GM18867 (cell line): Measurements from ENCODE around the gene ACTR1A.
"Not testable (repeated sequence)": the region's sequence is repeated elsewhere in the genome, so short reads cannot be mapped to it uniquely, and the experiment has no call there.

Source experiments
- ATAC-seq: cut with Tn5 transposase; IDR thresholded peaks from one replicate; pipeline ENCODE4 v1.9.1; 2021; ENCODE audit warnings: mild to moderate bottlenecking, moderate library complexity; ENCODE audit not compliant: unreplicated experiment

Gene ACTR1A

GRCh38 chr10:102455893-102456471, 46.5 kb downstream of the ACTR1A start:
- no peak for ATAC-seq

- ATAC-seq, result not testable (repeated sequence)
Measured at GRCh38 chr10:102454662-102455487, 47.6 kb downstream of the ACTR1A start.

DNA sequence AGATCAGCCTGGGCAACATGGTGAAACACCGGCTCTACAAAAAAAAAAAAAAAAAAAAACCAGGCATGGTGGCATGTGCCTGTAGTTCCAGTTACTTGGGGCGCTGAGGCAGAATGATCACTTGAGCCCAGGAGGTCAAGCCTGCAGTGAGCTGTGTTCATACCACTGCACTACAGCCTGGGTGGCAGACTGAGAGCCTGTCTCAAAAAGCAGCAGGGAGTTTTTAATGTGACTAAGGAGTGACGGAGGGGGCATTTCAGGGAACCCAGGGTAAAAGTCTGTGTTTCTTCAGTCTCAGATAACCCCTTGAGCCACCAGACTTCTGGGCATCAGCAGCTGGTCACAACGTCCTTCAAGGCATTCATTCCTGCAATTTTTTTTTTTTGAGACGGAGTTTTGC, 49.0 kb downstream of the ACTR1A start:
- ATAC-seq, result no peak

- no peak for ATAC-seq
Measured at GRCh38 chr10:102452672-102453340, 49.7 kb downstream of the ACTR1A start.

DNA sequence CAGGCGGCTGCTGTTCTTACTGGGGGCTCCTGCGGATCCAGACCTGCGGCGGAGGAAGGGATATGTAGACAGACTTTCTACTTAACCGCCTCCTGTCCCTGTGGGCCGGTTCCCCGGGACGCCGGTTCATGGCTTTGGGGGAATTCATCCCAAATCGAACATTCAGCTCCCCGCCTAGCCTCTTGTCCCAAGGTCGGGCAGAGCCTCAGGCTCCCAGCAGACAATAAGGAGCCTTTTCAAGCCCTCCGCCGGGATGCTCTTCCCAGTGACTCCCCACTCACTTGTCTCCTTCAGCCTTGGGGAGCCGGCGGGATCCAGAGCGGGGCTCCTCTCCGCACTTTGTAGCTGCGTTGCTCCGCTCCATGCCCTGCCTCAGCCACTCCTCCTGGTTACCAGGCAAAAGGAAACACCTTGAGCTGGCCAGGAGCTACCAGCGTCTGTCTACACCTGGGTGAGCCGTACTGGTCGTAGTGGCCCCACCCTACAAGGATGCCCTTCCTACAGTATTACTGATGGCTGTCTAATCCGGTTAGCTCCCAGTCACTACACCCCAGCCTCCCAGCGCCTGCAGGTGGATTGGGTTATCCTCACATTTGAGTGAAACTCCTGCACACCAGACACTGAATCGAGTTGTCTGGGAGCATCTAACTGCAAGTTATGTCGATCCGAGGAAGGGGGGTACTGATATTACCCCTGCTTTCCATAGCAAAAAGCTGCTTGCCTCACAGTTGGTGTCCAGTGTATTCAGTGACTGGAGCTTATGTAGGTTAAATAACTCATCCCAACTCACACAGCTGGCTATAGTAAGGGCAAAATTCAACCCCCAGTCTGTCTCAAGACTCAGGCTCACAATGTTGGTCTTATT, 51.2 kb downstream of the ACTR1A start, which contains the start of gene C10orf95:
Gene C10orf95, minus strand, starts transcription at position 439 of the 865 bp plus-strand sequence. CDS start 450 bp downstream, outside the sequence.
- ATAC-seq, result no peak

DNA sequence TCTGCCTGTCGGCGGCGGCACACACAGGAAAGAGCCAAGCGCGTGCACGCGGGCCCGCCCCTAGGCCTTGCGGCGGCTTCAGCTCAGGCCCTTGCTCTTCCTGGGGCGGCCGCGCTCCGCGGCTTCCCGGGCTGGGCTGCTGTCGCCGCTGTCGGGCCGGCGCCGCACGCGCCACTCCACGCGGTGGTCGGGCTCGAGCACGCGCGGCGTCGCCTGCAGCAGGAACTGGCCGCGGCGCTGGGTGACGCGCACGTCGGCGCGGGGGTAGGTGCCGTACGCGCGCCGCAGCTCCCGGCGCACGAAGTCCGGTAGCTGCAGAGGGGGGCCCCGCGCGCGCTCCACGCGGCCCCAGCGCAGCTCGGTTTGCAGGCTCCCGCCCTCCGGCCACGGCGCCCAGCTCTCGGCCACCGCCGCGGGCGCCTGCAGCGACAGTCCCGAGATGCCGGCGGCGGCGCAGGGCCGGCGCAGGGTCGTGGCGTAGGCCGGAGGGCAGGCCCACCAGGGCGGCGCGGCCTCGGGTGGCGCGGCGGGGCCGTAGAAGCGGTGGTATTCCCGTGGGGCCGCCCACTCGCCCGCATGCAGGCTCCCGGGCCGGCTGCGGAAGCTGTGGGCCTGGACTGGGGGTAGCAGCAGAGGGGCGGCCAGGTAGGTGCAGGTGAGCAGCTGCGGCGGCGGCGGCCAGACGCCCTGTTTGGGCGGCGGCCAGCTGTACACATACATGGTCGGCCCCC, 52.0 kb downstream of the ACTR1A start:
- peak; percentile 80 for ATAC-seq

GRCh38 chr10:102450124-102450373, 52.5 kb downstream of the ACTR1A start:
- ATAC-seq, result no peak

GRCh38 chr10:102449321-102450123, 53.0 kb downstream of the ACTR1A start:
- peak; percentile 55 for ATAC-seq

DNA sequence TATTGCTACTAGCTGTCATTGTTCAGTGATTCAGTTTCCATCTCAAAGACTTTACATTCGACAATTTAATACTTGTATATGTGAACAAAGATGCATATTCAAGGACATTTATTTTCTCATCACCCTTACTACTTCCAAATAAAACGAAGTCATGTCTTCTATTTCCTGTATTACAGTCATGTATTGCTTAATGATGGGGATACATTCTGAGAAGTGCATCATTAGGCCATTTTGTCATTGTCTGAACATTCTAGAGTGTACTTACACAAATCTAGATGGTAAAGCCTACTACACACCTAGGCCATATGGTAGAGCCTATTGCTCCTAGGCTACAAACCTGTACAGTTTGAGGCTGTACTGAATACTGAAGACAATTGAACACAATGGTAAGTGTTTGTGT, 57.7 kb downstream of the ACTR1A start:
- ATAC-seq, result no peak

DNA sequence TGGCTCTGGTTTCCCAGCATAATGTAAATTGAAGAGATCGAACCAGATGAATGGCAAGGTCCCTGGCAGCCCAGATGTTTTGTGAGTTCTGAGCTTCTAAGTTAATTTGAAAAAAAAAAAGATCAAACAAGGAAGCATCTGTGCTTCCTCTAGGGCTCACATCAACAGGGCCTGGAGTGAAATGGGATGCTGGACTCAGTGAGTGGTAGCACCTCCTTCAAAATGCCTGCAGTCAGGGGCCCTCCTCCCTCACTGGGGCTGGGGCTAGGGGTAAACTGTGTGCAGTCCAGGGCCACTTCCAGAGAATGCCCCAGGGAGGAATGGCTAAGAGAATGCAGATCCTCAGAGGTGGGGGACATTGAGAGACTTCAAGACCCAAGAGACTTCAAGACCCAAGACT, 64.1 kb downstream of the ACTR1A start:
- no peak for ATAC-seq

- no peak for ATAC-seq
Measured at GRCh38 chr10:102437515-102437914, 65.0 kb downstream of the ACTR1A start.

DNA sequence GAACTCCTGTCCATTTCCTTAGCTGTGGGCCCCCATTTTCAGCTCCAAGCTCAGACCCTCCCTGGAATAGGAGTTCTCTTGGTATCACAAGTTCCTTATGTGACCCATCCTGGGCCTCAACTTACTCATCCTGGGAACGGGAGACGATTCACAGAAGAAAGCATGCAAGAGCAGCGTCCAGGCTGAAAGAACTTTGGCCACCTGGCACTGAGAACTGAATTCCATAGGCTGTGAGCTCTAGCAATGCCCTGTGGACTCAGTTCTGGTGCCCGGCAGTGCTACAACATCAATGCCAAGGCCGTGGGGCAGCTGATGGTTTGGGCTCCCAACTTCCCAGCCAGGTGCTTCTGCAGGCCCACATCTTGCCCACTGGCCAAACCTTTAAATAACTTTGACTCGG, 66.2 kb downstream of the ACTR1A start:
- ATAC-seq, result no peak

- ATAC-seq, result no peak
Measured at GRCh38 chr10:102435529-102436233, 66.8 kb downstream of the ACTR1A start.

GRCh38 chr10:102435133-102435497, 67.4 kb downstream of the ACTR1A start:
- ATAC-seq, result no peak

- ATAC-seq, result no peak
Measured at GRCh38 chr10:102434394-102435132, 67.9 kb downstream of the ACTR1A start.

DNA sequence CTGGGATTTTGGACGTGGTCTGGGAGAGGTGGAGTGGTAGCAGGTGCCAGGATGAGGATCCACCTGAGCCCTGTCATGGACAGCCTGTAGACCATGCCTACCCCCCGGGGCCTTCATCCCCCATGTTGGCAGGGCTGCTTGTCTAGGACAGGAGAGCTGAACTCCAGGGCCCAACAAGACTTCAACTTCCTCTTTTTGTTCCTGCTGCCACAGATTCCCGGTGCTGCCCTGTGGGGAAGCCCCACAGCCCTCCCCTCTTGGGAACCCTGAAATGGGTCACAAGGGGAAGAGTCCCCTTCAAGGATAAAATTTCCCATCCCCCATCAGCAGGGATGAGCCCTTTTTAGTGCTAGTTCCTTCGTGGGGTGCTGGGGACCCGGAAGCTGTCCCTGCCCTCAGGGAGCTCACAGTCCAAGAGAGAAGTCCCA, 68.9 kb downstream of the ACTR1A start:
- ATAC-seq, result no peak

GRCh38 chr10:102432162-102432950, 70.2 kb downstream of the ACTR1A start, which contains the start of gene CUEDC2:
Gene CUEDC2, minus strand, starts transcription at chr10:102432574. Its CDS starts 7,386 bp downstream, at chr10:102425188.
- peak; percentile 86 for ATAC-seq
